K562 (cell line): ENCODE results near the gene FBXW9. TPM values are rescaled to one million over a fixed set of nuclear protein-coding genes. Genes with fewer than 3 reads are reported as not detected.

Experiments used
- CBX2 ChIP-seq: fragments of 200-600 bp; sonication (generic); IDR thresholded peaks from one replicate; pipeline ENCODE4 v1.6.1; 2012; ENCODE audit warnings: mild to moderate bottlenecking, low read length, inconsistent platforms; ENCODE audit not compliant: insufficient read depth, poor library complexity, severe bottlenecking
- CREBBP ChIP-seq: IDR thresholded peaks from one replicate; pipeline ENCODE4 v1.6.1; 2012; ENCODE audit warnings: low read depth, mild to moderate bottlenecking, control low read depth, inconsistent platforms, low read length
- CXXC5 ChIP-seq: fragments of 250-450 bp; sonication (Bioruptor Pico); IDR thresholded peaks from 2 replicates; pipeline ENCODE4 v1.8.0; 2022; ENCODE audit warnings: inconsistent platforms, mild to moderate bottlenecking, moderate library complexity
- EZH2 ChIP-seq: IDR thresholded peaks from 2 replicates; pipeline ENCODE4 v1.6.1; 2012; ENCODE audit warnings: low read depth, mild to moderate bottlenecking, inconsistent platforms, low read length, borderline replicate concordance
- FOS ChIP-seq: IDR thresholded peaks from 3 replicates; pipeline ENCODE4 v1.6.1; 2011; ENCODE audit not compliant: insufficient read length; ENCODE audit errors: extremely low read depth
- FOXJ3 ChIP-seq: sonication (generic); formaldehyde crosslinking; IDR thresholded peaks from 2 replicates; pipeline ENCODE4 v1.4.0; 2020; ENCODE audit warnings: mild to moderate bottlenecking, missing genetic modification reagents
- GTF2E2 ChIP-seq: fragments of 200-800 bp; sonication (Bioruptor generic); IDR thresholded peaks from 2 replicates; pipeline ENCODE4 v1.6.1; 2016; ENCODE audit warnings: missing genetic modification characterization, missing compliant biosample characterization
- MCM7 ChIP-seq, 2 experiments: fragments of 450-650 bp; IDR thresholded peaks; 2 replicates each; pipeline ENCODE4 v1.6.1; 2016 to 2018
- NELFE ChIP-seq: IDR thresholded peaks from 2 replicates; pipeline ENCODE4 v1.6.1; 2011; ENCODE audit warnings: mild to moderate bottlenecking; ENCODE audit not compliant: insufficient read depth, insufficient read length
- NFATC3 ChIP-seq: fragments of 450-650 bp; IDR thresholded peaks from 2 replicates; pipeline ENCODE4 v1.6.1; 2017; ENCODE audit warnings: mild to moderate bottlenecking
- NFRKB ChIP-seq: fragments of 450-650 bp; IDR thresholded peaks from 2 replicates; pipeline ENCODE4 v1.6.1; 2016; ENCODE audit warnings: low read depth
- OTX1 ChIP-seq: fragments of 450-650 bp; formaldehyde crosslinking; IDR thresholded peaks from 2 replicates; pipeline ENCODE4 v1.4.0; 2022; ENCODE audit warnings: mild to moderate bottlenecking
- SMARCA5 ChIP-seq: fragments of 450-650 bp; IDR thresholded peaks from 2 replicates; pipeline ENCODE4 v1.6.1; 2016
- ZC3H4 ChIP-seq: sonication (generic); formaldehyde crosslinking; IDR thresholded peaks from 2 replicates; pipeline ENCODE4 v1.9.0; 2021; ENCODE audit warnings: missing genetic modification reagents, borderline replicate concordance
- ZNF398 ChIP-seq: fragments of 250-450 bp; sonication (Bioruptor Pico); IDR thresholded peaks from 2 replicates; pipeline ENCODE4 v1.8.0; 2021; ENCODE audit warnings: moderate library complexity, mild to moderate bottlenecking, inconsistent platforms
- polyA plus RNA-seq, 8 experiments: library from polyadenylated mRNA; depleted of rRNA in 4 of 8; stranded (reverse) in 5 of 8; unstranded in 3 of 8; fragments of >200 nt; fragmentation: Nextera tagmentation in 2 of 8; fragmentation: Illumina TruSeq in 1 of 8; extraction: Ambion mirVana in 2 of 8; extraction: Trizol in 1 of 8; gene quantifications; 2 replicates each; pipeline versions ENCODE4 v1.2.1 to v1.2.3, GENCODE V29; 2011 to 2014; ENCODE audit warnings: inconsistent platforms in 1 of 8, missing spikeins in 1 of 8
- total RNA-seq, 7 experiments: library from RNA; depleted of rRNA in 6 of 7; stranded (reverse); fragments of >200 nt in 6 of 7; fragmentation: Illumina TruSeq in 2 of 7; extraction: Trizol in 2 of 7; gene quantifications; 2 replicates each; pipeline versions ENCODE4 v1.2.1 to v1.2.3, GENCODE V29; 2011 to 2021; ENCODE audit warnings: low replicate concordance in 1 of 7
- TF ChIP-seq, protein P1 (sequence below): fragments of 150-350 bp; IDR thresholded peaks from 2 replicates; pipeline ENCODE4 v1.6.1; 2014; ENCODE audit warnings: low read depth, mild to moderate bottlenecking, low read length, borderline replicate concordance
- TF ChIP-seq, protein P2 (sequence below): fragments of 250-450 bp; sonication (Bioruptor Pico); IDR thresholded peaks from 2 replicates; pipeline ENCODE4 v1.4.0; 2020

Gene FBXW9
- total and polyA plus RNA-seq, 9 of the 15 experiments (the other 6 are each of a cell fraction or from before 2014, with no cell fraction given) = 0.23 to 21.7 (median 6.2) TPM

DNA sequence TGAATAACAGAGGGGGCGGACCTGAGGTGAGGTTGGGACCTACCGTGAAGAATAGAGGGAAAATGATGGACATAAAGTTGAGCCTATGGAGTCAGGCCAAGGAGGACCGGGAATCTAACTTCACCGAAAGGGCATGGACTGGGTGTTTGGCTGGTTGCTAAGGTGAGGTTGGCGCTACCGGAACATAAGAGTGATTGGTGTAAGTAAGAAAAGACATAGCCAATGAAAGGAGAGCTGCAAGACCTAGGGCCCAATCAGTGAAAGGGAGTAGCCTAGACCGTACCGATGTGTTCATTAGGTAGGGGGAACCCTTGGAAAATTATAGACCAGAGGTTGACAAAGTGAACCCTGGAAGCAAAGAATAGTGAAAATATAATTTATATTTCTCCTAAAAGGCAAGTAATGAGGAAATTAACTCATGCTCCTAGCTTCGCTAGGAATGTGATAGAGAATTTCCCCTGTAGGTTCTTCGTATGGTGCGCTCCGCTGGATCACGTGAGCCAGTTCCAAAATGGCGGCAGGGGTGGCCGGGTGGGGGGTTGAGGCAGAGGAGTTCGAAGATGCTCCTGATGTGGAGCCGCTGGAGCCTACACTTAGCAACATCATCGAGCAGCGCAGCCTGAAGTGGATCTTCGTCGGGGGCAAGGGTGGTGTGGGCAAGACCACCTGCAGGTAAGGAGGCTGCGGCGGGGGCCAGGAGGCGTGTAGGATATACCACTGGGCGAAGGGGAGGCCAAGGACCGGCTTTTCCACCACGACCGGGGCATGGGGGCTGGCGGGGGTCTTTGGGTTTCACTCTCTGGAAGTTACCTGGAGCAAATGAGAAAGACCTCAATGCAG is 40.8 kb upstream of the FBXW9 start, which contains the start of gene GET3 (continued):
- TF ChIP-seq ZNF398 (CRISPR knock-in tag) (no peak), CBX2 (no peak), CXXC5 (CRISPR knock-in tag) (peak; percentile 19; the same call in 1 of the 2 replicates), OTX1 (CRISPR knock-in tag) (peak; percentile 70), FOS (peak; percentile 94), EZH2 (no peak), ZC3H4 (0 out of 2 replicates have a peak, but pooled peaks have one; percentile 10), NELFE (no peak), NFRKB (peak; percentile 87), FOXJ3 (peak; percentile 80; the same call in 1 of the 2 replicates), CREBBP (no peak), SMARCA5 (no peak), NFATC3 (0 out of 2 replicates have a peak, but pooled peaks have one; percentile 53), MCM7 (IDR thresholded peaks at IDR 0.05) (no peak), GTF2E2 (no peak)
- TF ChIP-seq, protein P1, sequence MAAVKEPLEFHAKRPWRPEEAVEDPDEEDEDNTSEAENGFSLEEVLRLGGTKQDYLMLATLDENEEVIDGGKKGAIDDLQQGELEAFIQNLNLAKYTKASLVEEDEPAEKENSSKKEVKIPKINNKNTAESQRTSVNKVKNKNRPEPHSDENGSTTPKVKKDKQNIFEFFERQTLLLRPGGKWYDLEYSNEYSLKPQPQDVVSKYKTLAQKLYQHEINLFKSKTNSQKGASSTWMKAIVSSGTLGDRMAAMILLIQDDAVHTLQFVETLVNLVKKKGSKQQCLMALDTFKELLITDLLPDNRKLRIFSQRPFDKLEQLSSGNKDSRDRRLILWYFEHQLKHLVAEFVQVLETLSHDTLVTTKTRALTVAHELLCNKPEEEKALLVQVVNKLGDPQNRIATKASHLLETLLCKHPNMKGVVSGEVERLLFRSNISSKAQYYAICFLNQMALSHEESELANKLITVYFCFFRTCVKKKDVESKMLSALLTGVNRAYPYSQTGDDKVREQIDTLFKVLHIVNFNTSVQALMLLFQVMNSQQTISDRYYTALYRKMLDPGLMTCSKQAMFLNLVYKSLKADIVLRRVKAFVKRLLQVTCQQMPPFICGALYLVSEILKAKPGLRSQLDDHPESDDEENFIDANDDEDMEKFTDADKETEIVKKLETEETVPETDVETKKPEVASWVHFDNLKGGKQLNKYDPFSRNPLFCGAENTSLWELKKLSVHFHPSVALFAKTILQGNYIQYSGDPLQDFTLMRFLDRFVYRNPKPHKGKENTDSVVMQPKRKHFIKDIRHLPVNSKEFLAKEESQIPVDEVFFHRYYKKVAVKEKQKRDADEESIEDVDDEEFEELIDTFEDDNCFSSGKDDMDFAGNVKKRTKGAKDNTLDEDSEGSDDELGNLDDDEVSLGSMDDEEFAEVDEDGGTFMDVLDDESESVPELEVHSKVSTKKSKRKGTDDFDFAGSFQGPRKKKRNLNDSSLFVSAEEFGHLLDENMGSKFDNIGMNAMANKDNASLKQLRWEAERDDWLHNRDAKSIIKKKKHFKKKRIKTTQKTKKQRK = peak; percentile 87; the same call in 1 of the 2 replicates
- TF ChIP-seq, protein P2, sequence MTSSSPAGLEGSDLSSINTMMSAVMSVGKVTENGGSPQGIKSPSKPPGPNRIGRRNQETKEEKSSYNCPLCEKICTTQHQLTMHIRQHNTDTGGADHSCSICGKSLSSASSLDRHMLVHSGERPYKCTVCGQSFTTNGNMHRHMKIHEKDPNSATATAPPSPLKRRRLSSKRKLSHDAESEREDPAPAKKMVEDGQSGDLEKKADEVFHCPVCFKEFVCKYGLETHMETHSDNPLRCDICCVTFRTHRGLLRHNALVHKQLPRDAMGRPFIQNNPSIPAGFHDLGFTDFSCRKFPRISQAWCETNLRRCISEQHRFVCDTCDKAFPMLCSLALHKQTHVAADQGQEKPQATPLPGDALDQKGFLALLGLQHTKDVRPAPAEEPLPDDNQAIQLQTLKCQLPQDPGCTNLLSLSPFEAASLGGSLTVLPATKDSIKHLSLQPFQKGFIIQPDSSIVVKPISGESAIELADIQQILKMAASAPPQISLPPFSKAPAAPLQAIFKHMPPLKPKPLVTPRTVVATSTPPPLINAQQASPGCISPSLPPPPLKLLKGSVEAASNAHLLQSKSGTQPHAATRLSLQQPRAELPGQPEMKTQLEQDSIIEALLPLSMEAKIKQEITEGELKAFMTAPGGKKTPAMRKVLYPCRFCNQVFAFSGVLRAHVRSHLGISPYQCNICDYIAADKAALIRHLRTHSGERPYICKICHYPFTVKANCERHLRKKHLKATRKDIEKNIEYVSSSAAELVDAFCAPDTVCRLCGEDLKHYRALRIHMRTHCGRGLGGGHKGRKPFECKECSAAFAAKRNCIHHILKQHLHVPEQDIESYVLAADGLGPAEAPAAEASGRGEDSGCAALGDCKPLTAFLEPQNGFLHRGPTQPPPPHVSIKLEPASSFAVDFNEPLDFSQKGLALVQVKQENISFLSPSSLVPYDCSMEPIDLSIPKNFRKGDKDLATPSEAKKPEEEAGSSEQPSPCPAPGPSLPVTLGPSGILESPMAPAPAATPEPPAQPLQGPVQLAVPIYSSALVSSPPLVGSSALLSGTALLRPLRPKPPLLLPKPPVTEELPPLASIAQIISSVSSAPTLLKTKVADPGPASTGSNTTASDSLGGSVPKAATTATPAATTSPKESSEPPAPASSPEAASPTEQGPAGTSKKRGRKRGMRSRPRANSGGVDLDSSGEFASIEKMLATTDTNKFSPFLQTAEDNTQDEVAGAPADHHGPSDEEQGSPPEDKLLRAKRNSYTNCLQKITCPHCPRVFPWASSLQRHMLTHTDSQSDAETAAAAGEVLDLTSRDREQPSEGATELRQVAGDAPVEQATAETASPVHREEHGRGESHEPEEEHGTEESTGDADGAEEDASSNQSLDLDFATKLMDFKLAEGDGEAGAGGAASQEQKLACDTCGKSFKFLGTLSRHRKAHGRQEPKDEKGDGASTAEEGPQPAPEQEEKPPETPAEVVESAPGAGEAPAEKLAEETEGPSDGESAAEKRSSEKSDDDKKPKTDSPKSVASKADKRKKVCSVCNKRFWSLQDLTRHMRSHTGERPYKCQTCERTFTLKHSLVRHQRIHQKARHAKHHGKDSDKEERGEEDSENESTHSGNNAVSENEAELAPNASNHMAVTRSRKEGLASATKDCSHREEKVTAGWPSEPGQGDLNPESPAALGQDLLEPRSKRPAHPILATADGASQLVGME = peak; percentile 89; the same call in 1 of the 2 replicates
